ENCODE results near the gene EIF2B5.

The EIF2B5 gene

GRCh38 chr3:184164648-184165330 is 29.6 kb downstream of the EIF2B5 start:
- H3K79me2 ChIP-seq (ENCODE audit: low read length) = peaks cover 18% of the 10 kb centered on the region
- H3K4me3 ChIP-seq (ENCODE audit: low read length) = no peak overlapping the region
- no peak overlapping the region for H2AFZ ChIP-seq (ENCODE audit: low read length)
- no peaks in the 10 kb centered on the region for H3K27me3 ChIP-seq (replicated peaks; ENCODE audit: insufficient read depth, low read length)
- H3K9me3 ChIP-seq (replicated peaks; ENCODE audit: insufficient read depth, low read length) = no peaks in the 10 kb centered on the region
- TF ChIP-seq EZH2 (optimal IDR thresholded peaks at IDR 0.05; ENCODE audit: low read depth, low read length) (no peak), EZH2phosphoT487 (IDR thresholded peaks at IDR 0.05; ENCODE audit: low read length) (no peak)
- TF ChIP-seq, protein P1, sequence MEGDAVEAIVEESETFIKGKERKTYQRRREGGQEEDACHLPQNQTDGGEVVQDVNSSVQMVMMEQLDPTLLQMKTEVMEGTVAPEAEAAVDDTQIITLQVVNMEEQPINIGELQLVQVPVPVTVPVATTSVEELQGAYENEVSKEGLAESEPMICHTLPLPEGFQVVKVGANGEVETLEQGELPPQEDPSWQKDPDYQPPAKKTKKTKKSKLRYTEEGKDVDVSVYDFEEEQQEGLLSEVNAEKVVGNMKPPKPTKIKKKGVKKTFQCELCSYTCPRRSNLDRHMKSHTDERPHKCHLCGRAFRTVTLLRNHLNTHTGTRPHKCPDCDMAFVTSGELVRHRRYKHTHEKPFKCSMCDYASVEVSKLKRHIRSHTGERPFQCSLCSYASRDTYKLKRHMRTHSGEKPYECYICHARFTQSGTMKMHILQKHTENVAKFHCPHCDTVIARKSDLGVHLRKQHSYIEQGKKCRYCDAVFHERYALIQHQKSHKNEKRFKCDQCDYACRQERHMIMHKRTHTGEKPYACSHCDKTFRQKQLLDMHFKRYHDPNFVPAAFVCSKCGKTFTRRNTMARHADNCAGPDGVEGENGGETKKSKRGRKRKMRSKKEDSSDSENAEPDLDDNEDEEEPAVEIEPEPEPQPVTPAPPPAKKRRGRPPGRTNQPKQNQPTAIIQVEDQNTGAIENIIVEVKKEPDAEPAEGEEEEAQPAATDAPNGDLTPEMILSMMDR (IDR thresholded peaks at IDR 0.05; ENCODE audit: low read length) = no peak
- H3K36me3 ChIP-seq (replicated peaks; ENCODE audit: insufficient read depth, low read length) = no peaks in the 10 kb centered on the region
- no peaks in the 10 kb centered on the region for H4K20me1 ChIP-seq (ENCODE audit: insufficient read depth, low read length)
- H3K4me1 ChIP-seq (ENCODE audit: low read length) = no peaks in the 10 kb centered on the region
- no peak for DNase-seq
- H3K9me2 ChIP-seq (replicated peaks; ENCODE audit: insufficient read depth, low read length) = no peaks in the 10 kb centered on the region
- no peak overlapping the region for H3K4me2 ChIP-seq (ENCODE audit: low read depth, low read length)
- H3K9ac ChIP-seq (ENCODE audit: low read length) = no peak overlapping the region
- H3K27ac ChIP-seq (ENCODE audit: low read length) = no peak overlapping the region
- no peaks in the 10 kb centered on the region for H3F3A ChIP-seq (ENCODE audit: insufficient read depth, low read length)

DNA sequence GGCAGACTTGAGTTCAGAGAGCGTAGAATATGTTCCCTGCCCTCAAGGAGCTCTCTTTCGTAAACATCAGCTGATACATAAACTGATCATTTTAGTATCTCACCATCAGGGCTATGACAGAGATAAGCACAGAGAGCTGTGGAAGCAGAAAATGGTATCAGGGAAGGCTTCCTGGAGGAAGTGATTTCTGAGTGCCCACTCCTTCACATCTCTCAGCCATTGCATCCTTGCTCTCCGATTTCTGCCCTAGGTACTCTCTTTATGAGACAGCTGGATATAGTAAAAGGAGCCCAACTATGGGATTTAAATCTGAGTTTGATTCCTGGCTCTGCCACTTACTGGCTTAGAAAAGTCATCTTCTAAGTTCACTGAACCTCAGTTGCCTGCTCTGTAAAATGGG is 30.4 kb downstream of the EIF2B5 start:
- H3K4me3 ChIP-seq (ENCODE audit: low read length) = no peak overlapping the region
- H3K4me1 ChIP-seq (ENCODE audit: low read length) = no peaks in the 10 kb centered on the region
- no peaks in the 10 kb centered on the region for H3K9me2 ChIP-seq (replicated peaks; ENCODE audit: insufficient read depth, low read length)
- no peak overlapping the region for H3K4me2 ChIP-seq (ENCODE audit: low read depth, low read length)
- H3K9me3 ChIP-seq (replicated peaks; ENCODE audit: insufficient read depth, low read length) = no peaks in the 10 kb centered on the region
- H4K20me1 ChIP-seq (ENCODE audit: insufficient read depth, low read length) = no peaks in the 10 kb centered on the region
- H3K27me3 ChIP-seq (replicated peaks; ENCODE audit: insufficient read depth, low read length) = no peaks in the 10 kb centered on the region
- H3K27ac ChIP-seq (ENCODE audit: low read length) = no peak overlapping the region
- H2AFZ ChIP-seq (ENCODE audit: low read length) = no peak overlapping the region
- H3F3A ChIP-seq (ENCODE audit: insufficient read depth, low read length) = no peaks in the 10 kb centered on the region
- TF ChIP-seq EZH2 (optimal IDR thresholded peaks at IDR 0.05; ENCODE audit: low read depth, low read length) = no peak
- TF ChIP-seq, protein P1 (IDR thresholded peaks at IDR 0.05; ENCODE audit: low read length) = no peak
- no peak for TF ChIP-seq EZH2phosphoT487 (IDR thresholded peaks at IDR 0.05; ENCODE audit: low read length)
- no peak overlapping the region for H3K9ac ChIP-seq (ENCODE audit: low read length)
- DNase-seq = no peak
- no peaks in the 10 kb centered on the region for H3K36me3 ChIP-seq (replicated peaks; ENCODE audit: insufficient read depth, low read length)
- peaks cover 12% of the 10 kb centered on the region for H3K79me2 ChIP-seq (ENCODE audit: low read length)

- DNase-seq = no peak
- H2AFZ ChIP-seq (ENCODE audit: low read length) = no peak overlapping the region
- H3K36me3 ChIP-seq (replicated peaks; ENCODE audit: insufficient read depth, low read length) = no peaks in the 10 kb centered on the region
- no peaks in the 10 kb centered on the region for H3F3A ChIP-seq (ENCODE audit: insufficient read depth, low read length)
- TF ChIP-seq, protein P1 (IDR thresholded peaks at IDR 0.05; ENCODE audit: low read length) = no peak
- TF ChIP-seq EZH2phosphoT487 (IDR thresholded peaks at IDR 0.05; ENCODE audit: low read length) (no peak), EZH2 (optimal IDR thresholded peaks at IDR 0.05; ENCODE audit: low read depth, low read length) (no peak)
- H3K4me1 ChIP-seq (ENCODE audit: low read length) = no peaks in the 10 kb centered on the region
- no peak overlapping the region for H3K4me3 ChIP-seq (ENCODE audit: low read length)
- no peaks in the 10 kb centered on the region for H3K9me2 ChIP-seq (replicated peaks; ENCODE audit: insufficient read depth, low read length)
- no peak overlapping the region for H3K9ac ChIP-seq (ENCODE audit: low read length)
- H3K27me3 ChIP-seq (replicated peaks; ENCODE audit: insufficient read depth, low read length) = no peaks in the 10 kb centered on the region
- H4K20me1 ChIP-seq (ENCODE audit: insufficient read depth, low read length) = no peaks in the 10 kb centered on the region
- no peak overlapping the region for H3K27ac ChIP-seq (ENCODE audit: low read length)
- H3K4me2 ChIP-seq (ENCODE audit: low read depth, low read length) = no peak overlapping the region
- H3K9me3 ChIP-seq (replicated peaks; ENCODE audit: insufficient read depth, low read length) = no peaks in the 10 kb centered on the region
- peaks cover 6% of the 10 kb centered on the region; the same call in 1 of the 2 replicates for H3K79me2 ChIP-seq (ENCODE audit: low read length)
Observed at GRCh38 chr3:184166671-184167070, 31.5 kb downstream of the EIF2B5 start.
